Measurements from ENCODE around the gene FKBP9. TPM values are rescaled to one million over a fixed set of nuclear protein-coding genes. Genes with fewer than 3 reads are reported as not detected.

Gene FKBP9
- polyA plus RNA-seq, 1 donor (not counting 4 experiments of a cell fraction or from before 2014, with no cell fraction given): 92.2 TPM

- Histone ChIP-seq H3K27me3 (ENCODE audit: control insufficient read depth, extremely low read depth, insufficient read depth, low read length) (no peaks in the 10 kb centered on the region), H3K4me2 (ENCODE audit: control insufficient read depth, extremely low read depth, insufficient read depth, low read depth, low read length) (peak overlapping the region; percentile 98), H4K20me1 (ENCODE audit: control insufficient read depth, extremely low read depth, insufficient read depth, low read length) (no peaks in the 10 kb centered on the region), H3K9ac (ENCODE audit: control insufficient read depth, extremely low read depth, insufficient read depth, low read length) (peak overlapping the region; percentile 83), H3K4me1 (ENCODE audit: control insufficient read depth, extremely low read depth, insufficient read depth, low read length) (no peaks in the 10 kb centered on the region), H3K27ac (ENCODE audit: control insufficient read depth, insufficient read depth, low read length) (peak overlapping the region; percentile 76), H2AFZ (ENCODE audit: control insufficient read depth, low read length) (peak overlapping the region; percentile 95), H3K9me3 (ENCODE audit: control insufficient read depth, low read depth, low read length) (no peaks in the 10 kb centered on the region), H3K9me1 (ENCODE audit: control insufficient read depth, extremely low read depth, insufficient read depth, low read length) (no peaks in the 10 kb centered on the region), H3K79me2 (ENCODE audit: control insufficient read depth, insufficient read depth, low read length) (peaks cover 45% of the 10 kb centered on the region), H3K4me3 (ENCODE audit: control insufficient read depth in 2 of 3, extremely low read depth in 1 of 3, insufficient read depth in 2 of 3, low read depth in 1 of 3, low read length in 3 of 3) (peak overlapping the region; percentile 77 to 94 (median 88)), H3K36me3 (ENCODE audit: control insufficient read depth in 2 of 2, extremely low read depth in 1 of 2, insufficient read depth in 2 of 2, low read length in 2 of 2) (peaks cover 0 to 4% of the 10 kb centered on the region in 2 experiments)
- TF ChIP-seq EZH2 (IDR thresholded peaks at IDR 0.05; ENCODE audit: low read length): no peak
- TF ChIP-seq CTCF (optimal IDR thresholded peaks at IDR 0.05 in 1 of 3, IDR thresholded peaks at IDR 0.05 in 1 of 3, conservative IDR thresholded peaks at IDR 0.05 in 1 of 3; ENCODE audit: extremely low read depth in 1 of 3, insufficient read depth in 2 of 3, low read length in 3 of 3): no peak
- no peak for FAIRE-seq
- dilution Hi-C loops (cut with MboI; ENCODE audit: extremely low pct_ligation_motif_present, low sequenced_read_pairs): no loop called here
- no peak for DNase-seq (ENCODE audit: low read depth, low spot score)
Measured at GRCh38 chr7:32941181-32941580, 16.1 kb upstream of the FKBP9 start.

GRCh38 chr7:32941681-32942414 lies 15.4 kb upstream of the FKBP9 start:
- FAIRE-seq: no peak
- peak overlapping the region; percentile 95 for H2AFZ ChIP-seq (ENCODE audit: control insufficient read depth, low read length)
- dilution Hi-C loops (cut with MboI; ENCODE audit: extremely low pct_ligation_motif_present, low sequenced_read_pairs): no loop called here

More at GRCh38 chr7:32941681-32942414, 15.4 kb upstream of the FKBP9 start:
- Histone ChIP-seq H3K9me1 (ENCODE audit: control insufficient read depth, extremely low read depth, insufficient read depth, low read length) (no peaks in the 10 kb centered on the region), H3K79me2 (ENCODE audit: control insufficient read depth, insufficient read depth, low read length) (peaks cover 40% of the 10 kb centered on the region), H3K4me2 (ENCODE audit: control insufficient read depth, extremely low read depth, insufficient read depth, low read depth, low read length) (peak overlapping the region; percentile 98), H3K4me3 (ENCODE audit: control insufficient read depth in 2 of 3, extremely low read depth in 1 of 3, insufficient read depth in 2 of 3, low read depth in 1 of 3, low read length in 3 of 3) (peak overlapping the region; percentile 77 to 94 (median 88)), H3K9ac (ENCODE audit: control insufficient read depth, extremely low read depth, insufficient read depth, low read length) (peak overlapping the region; percentile 83), H3K27ac (ENCODE audit: control insufficient read depth, insufficient read depth, low read length) (peak overlapping the region; percentile 76), H3K9me3 (ENCODE audit: control insufficient read depth, low read depth, low read length) (no peaks in the 10 kb centered on the region), H4K20me1 (ENCODE audit: control insufficient read depth, extremely low read depth, insufficient read depth, low read length) (no peaks in the 10 kb centered on the region), H3K27me3 (ENCODE audit: control insufficient read depth, extremely low read depth, insufficient read depth, low read length) (no peaks in the 10 kb centered on the region), H3K36me3 (ENCODE audit: control insufficient read depth in 2 of 2, extremely low read depth in 1 of 2, insufficient read depth in 2 of 2, low read length in 2 of 2) (peaks cover 0 to 3% of the 10 kb centered on the region in 2 experiments), H3K4me1 (ENCODE audit: control insufficient read depth, extremely low read depth, insufficient read depth, low read length) (no peaks in the 10 kb centered on the region)
- TF ChIP-seq EZH2 (IDR thresholded peaks at IDR 0.05; ENCODE audit: low read length) (no peak), CTCF (optimal IDR thresholded peaks at IDR 0.05 in 1 of 3, IDR thresholded peaks at IDR 0.05 in 1 of 3, conservative IDR thresholded peaks at IDR 0.05 in 1 of 3; ENCODE audit: extremely low read depth in 1 of 3, insufficient read depth in 2 of 3, low read length in 3 of 3) (no peak)
- no peak for DNase-seq (ENCODE audit: low read depth, low spot score)

Data from keratinocyte (primary cell).